Testis (tissue), 2 donors: ENCODE data around the gene CC2D1A.

Source experiments
- POLR2A ChIP-seq: fragments of 450-650 bp; IDR thresholded peaks from one replicate; pipeline ENCODE4 v1.6.1; 2017; ENCODE audit warnings: antibody characterized with exemption, mild to moderate bottlenecking, moderate library complexity
- TF ChIP-seq, protein P1 (sequence below), 3 experiments: fragments of 450-650 bp in 2 of 3; fragments of 200-600 bp in 1 of 3; sonication (generic) in 1 of 3; IDR thresholded peaks; one replicate each; pipeline ENCODE4 v1.5.1; 2016 to 2019; ENCODE audit warnings: antibody characterized with exemption in 3 of 3, mild to moderate bottlenecking in 2 of 3, moderate library complexity in 1 of 3

GRCh38 chr19:13966684-13967128, 60.7 kb downstream of the CC2D1A start:
- TF ChIP-seq, protein P1, sequence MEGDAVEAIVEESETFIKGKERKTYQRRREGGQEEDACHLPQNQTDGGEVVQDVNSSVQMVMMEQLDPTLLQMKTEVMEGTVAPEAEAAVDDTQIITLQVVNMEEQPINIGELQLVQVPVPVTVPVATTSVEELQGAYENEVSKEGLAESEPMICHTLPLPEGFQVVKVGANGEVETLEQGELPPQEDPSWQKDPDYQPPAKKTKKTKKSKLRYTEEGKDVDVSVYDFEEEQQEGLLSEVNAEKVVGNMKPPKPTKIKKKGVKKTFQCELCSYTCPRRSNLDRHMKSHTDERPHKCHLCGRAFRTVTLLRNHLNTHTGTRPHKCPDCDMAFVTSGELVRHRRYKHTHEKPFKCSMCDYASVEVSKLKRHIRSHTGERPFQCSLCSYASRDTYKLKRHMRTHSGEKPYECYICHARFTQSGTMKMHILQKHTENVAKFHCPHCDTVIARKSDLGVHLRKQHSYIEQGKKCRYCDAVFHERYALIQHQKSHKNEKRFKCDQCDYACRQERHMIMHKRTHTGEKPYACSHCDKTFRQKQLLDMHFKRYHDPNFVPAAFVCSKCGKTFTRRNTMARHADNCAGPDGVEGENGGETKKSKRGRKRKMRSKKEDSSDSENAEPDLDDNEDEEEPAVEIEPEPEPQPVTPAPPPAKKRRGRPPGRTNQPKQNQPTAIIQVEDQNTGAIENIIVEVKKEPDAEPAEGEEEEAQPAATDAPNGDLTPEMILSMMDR (IDR thresholded peaks at IDR 0.05), result no peak
- no peak for TF ChIP-seq POLR2A
